Sciatic nerve (tissue), 2 donors: ENCODE measurements around the gene UVSSA. TPM values are rescaled to one million over a fixed set of nuclear protein-coding genes. Genes with fewer than 3 reads are reported as not detected.
A peak's percentile ranks its signal among the peaks of the same experiment; 100 is the strongest.
"Not testable (repeated sequence)": the region's sequence is repeated elsewhere in the genome, so short reads cannot be mapped to it uniquely, and the experiment has no call there.

ENCODE experiments used
- ATAC-seq: fragments of 200-7000 bp; cut with Tn5 transposase; one replicate; pipeline ENCODE4 v1.9.1; 2020; ENCODE audit warnings: mild to moderate bottlenecking, moderate library complexity
- DNase-seq: peaks from one replicate; pipeline ENCODE4 v3.0.0-alpha.2; 2020; ENCODE audit warnings: low spot score
- intact Hi-C: fragments of 100-400 bp; cut with DNase I; formaldehyde crosslinking; loops from one replicate; pipeline ENCODE4 v1.14.2; 2022
- total RNA-seq: library from RNA; stranded (reverse); fragmentation: NEBNext Ultra II Directional; extraction: Animal tissue kit (Norgen Biotek cat#: 25700); gene quantifications from one replicate; pipeline ENCODE4 v1.2.1, GENCODE V29; 2021
- donor health status: DM: no; HTN: no; CAD: no.
- donor health status: DM: no; HTN: no; CAD: no.

The UVSSA gene
- total RNA-seq, 1 donor from 2014 or later: 33.5 TPM

- intact Hi-C loops: no loop called here
- DNase-seq (peak; percentile 51), ATAC-seq (no peak)
Measured at GRCh38 chr4:1380368-1381151, 33.6 kb downstream of the UVSSA start.

DNA sequence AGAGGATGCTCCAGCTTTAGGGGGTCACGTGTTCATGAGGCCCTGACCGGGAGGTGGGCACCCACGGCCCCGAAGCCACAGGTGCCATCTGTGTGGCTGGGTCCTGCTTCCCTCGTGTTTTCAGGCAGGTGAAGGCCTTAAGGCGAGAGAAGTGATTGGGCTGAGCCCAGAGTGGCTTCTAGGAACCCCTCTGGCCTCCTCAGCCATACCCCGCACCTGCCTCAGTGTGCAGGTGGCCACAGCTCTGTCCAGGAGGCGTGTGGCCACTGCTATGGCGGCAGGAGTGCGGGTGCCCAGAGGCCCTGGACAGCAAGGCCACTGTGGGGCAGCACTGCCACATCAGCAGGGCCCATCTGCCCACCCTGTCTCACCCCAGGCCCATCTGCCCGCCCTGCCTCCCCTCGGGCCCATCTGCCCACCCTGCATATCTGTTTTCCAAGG, 34.2 kb downstream of the UVSSA start:
- ATAC-seq: no peak
- intact Hi-C loops: no loop called here
- peak; percentile 34 for DNase-seq

DNA sequence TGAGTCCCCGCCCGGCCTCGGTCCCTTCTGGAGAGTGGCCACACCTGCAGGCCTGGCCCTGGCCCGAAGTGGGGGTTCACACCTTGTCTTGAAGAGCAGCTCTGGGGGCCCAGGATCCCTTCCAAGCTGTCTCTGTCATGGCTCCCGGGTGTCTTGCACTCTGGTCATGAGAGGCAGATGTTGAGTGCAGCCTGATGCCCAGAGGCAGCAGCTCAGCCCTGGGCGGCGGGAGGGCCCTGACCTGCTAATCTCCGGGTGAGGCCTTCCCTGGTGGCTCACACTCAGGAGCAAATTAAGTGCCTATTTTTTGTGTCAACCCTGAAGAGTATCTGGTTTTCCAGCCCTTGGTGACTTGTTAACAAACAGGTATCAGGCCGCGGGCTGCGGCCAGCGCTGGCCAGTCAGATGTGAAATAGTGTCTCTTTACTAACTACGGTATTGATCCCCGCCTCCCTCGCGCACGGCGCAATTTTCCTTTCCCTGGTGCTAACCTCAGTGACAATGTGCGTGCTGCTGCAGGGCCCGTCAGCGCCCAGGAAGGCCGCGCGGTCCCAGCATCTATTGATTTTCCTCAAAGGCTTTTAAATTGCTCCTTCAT, 35.0 kb downstream of the UVSSA start:
- intact Hi-C loops: no loop called here
- peak; percentile 51 for DNase-seq
- ATAC-seq: no peak

DNA sequence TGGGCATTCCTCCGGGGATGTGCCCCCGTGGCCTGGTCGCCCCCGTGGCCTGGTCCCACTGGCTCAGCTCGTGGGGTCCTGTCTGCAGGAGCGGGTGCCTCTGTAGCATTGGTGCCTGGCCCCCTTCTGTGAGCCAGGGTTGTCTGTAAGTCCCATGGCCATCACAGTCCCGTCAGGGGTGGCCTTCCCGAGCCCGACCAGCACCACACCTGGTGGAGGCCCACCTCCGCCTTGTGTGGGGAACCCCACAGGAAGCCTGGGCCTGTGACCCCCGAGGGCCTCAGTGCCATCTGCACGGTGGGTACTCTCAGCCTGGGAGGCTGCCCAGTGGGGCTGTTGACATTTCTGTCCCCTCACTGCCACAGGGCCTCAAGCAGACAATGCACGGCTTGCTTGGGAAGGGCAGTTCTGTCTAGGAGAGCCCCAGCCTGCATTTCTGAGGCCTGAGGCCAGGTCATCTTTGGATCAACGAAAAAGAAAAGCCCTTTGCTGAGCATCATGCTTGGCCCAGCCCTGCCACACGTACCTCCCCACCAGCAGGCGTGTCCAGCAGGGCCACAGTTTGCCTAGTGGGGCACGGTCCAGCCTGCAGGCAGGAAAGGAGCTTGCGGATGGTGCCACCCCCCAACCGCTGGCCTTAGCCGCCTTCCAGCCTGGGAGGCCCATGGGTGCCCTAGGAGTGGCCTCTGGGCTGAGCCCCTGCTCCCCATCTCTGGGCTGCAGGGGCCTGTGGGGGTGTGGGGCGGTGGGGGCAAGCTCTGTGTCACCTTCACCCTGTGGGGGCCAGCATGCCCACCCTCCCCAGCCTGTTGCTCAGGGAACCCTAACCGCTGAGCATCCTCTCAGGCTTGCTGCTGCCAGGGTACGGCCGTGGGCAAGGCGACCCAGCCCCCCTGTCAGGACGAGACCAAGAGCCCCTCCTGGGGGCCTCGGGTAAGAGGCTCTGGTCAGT, 36.0 kb downstream of the UVSSA start:
- intact Hi-C loops: no loop called here
- DNase-seq: peak; percentile 47
- peak; percentile 21 for ATAC-seq

- ATAC-seq: no peak
- intact Hi-C loops: no loop called here
- DNase-seq: peak; percentile 53
Measured at GRCh38 chr4:1383728-1384591, 37.0 kb downstream of the UVSSA start.

DNA sequence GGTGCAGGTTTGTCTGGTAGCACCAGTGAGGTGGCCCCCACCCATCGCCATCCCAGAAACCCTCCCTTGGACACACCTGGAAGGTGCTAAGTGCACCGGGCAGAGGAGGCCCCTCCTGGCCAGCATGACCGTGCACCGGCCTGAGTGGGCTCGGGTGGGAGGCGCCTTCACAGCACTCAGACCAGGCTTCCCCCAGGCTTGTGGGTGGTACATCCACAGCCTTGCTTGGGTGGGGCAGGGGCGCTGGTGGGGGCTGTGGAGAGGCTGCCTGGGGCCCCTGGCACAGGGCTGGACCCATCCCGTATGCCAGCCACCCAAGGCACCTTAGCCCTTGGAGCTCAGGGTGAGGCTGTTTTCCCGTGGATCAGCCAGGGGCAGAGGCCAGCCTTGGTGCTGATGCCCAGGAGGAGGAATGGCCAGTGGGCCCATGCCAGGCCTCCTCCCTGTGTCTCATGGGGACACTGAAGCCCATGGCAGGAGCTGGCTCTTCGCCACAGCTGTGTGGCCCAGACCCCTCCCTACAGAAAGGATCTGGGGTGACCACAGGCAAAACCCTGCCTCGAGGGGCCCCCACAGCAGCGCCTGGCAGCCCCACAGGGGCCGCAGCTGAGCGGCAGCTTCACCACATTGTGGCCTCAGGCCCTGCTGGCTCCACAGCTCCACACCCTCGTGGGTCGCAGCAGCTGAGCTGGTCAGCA, 37.8 kb downstream of the UVSSA start:
- DNase-seq (peak; percentile 45), ATAC-seq (peak; percentile 34)
- intact Hi-C loops: no loop called here

DNA sequence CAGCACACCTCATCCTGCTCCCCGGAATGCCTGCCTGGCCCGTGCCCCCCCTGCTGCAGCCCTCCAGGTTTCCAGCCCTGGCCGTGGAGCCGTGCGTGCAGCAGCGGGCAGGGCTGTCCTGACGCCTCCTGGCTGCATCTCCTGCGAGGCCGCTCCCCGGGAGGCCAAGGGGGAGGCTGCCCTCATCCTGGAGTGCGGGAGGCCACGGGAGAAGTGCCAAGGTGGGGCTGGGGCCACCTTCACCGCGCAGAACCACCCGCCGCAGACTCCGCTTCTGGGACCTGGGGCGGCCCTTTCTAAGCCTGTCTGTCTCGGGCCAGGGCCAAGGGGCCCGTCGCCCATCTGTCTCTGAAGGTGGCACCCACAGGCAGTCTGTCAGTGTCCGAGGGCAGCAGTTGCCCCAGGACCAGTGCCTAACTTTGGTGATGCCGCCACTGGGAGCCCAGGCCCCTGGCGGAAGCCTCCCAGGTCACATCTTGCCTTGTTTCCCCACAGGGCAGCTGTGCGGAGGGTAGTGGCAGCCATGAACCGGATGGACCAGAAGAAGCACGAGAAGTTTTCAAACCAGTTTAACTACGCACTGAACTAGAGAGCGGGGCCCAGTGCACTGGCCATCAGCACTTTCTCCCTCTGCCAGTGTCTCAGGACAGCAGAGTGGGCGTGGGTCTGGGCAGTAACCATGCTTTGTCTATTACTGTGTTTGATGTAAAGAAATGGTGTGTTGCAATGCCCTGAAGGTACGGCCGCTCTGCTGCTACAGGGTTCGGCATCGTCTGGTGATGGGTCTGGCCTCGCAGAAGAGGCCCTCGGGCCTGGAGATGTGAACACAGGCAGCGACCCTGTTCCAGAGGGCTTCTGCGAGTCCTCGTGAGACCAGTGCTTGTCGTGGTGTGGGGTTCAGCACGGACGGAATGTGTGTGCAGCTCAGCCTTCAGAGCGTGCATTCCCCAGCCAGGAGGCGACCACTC, 38.6 kb downstream of the UVSSA start:
- DNase-seq: peak; percentile 50

GRCh38 chr4:1393363-1393762, 46.4 kb downstream of the UVSSA start:
- intact Hi-C loops, DNase-seq, ATAC-seq: not testable (repeated sequence)

More for the DNA sequence above, 38.6 kb downstream of the UVSSA start:
- intact Hi-C loops: no loop called here
- ATAC-seq: no peak

GRCh38 chr4:1393866-1394265, 46.9 kb downstream of the UVSSA start:
- DNase-seq (no peak), ATAC-seq (no peak)
- intact Hi-C loops: no loop called here

DNA sequence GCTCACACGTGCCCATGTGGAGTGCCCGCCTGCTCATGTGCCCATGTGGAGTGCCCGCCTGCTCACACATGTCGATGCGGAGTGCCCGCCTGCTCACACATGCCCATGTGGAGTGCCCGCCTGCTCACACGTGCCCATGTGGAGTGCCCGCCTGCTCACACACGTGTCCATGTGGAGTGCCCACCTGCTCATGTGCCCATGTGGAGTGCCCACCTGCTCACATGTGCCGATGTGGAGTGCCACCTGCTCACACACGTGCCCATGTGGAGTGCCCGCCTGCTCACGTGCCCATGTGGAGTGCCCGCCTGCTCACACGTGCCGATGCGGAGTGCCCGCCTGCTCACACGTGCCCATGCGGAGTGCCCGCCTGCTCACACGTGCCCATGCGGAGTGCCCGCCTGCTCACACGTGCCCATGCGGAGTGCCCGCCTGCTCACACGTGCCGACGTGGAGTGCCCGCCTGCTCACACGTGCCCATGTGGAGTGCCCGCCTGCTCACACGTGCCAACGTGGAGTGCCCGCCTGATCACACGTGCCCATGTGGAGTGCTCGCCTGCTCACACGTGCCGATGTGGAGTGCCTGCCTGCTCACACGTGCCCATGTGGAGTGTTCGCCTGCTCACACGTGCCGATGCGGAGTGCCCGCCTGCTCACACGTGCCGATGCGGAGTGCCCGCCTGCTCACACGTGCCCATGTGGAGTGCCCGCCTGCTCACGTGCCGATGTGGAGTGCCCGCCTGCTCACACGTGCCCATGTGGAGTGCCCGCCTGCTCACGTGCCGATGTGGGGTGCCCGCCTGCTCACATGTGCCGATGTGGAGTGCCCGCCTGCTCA, 47.8 kb downstream of the UVSSA start:
- ATAC-seq, intact Hi-C loops, DNase-seq: not testable (repeated sequence)

DNA sequence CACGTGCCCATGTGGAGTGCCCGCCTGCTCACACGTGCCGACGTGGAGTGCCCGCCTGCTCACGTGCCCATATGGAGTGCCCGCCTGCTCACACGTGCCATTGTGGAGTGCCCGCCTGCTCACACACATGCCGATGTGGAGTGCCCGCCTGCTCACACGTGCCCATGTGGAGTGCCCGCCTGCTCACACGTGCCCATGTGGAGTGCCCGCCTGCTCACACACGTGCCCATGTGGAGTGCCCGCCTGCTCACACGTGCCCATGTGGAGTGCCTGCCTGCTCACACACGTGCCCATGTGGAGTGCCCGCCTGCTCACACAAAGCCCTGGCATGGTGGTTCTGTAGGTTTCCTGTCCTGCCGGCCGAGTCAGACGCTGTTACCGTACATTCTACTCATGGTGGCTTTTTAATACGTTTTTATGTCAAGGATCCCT, 48.4 kb downstream of the UVSSA start:
- DNase-seq, ATAC-seq, intact Hi-C loops: not testable (repeated sequence)

DNA sequence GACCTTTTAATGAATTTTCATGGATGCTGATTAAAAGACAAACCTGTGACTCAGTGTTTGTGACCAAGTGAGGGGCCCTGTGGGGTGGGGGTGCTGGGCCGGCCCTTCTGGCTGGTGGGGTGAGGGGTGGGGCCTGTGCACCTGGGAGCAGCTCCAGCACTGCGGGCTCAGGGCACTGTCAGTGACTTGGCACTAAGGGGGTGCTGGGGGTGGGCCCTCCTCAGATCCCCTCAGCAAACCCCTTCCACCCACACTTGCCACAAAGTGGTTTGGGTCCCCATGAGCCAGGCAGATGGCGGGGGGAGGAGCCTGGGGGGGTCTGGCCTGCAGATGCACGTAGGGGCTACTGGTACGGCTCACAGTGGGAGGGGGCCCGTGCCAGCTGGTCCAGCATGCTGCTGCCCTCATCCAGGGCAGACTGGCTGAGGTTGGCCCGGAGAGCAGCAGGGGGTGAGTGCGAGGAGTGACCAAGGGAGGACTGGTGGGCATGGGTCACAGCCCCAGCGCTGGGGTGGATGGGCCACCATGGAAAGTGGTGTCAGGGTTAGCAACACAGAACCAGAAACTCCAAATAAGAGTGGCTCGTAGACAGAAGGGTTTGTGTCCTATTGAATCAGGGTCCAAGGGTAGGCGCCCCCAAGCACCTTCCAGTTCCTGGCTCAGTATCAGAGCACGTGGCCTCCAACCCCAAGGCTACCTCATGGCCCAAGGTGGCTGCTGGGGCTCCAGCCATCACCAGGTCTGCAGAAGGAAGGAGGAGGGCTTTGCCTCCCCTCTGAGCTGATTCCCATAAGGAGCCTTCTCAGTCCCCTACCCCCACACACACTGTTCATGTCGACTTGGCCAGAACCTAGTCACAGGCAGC, 49.2 kb downstream of the UVSSA start:
- ATAC-seq: no peak
- intact Hi-C loops: no loop called here
- peak; percentile 36 for DNase-seq

DNA sequence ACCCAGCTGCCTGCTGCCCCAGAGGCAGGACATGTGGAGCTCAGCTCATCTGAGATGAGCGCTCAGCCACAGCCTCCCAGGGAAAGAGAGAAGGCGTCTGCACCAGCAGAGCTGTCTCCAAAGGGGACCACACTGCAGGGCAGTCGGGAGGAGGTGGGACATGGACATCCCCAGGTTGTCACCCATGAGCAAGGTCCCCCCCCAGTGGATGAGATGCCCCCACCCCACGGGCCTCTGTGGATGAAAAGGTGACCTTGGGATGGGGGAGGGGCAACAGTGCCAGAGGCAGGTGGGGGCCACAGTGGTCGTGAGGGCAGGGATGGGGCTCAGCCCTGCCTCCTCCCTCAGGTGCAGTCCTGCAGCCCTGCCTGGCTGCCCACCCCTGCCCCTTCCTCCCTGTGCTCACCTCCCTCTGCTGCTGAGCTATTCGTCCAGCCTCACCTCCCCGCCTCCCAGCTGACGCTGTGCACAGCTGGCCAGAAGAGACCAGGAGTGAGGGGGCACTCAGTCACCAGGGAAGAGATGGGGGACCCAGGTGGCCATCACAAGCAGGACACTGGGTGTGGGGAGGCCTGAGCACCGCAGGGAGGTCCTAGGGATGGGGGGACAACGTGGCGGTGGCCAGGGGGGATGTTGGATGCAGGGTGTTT, 49.9 kb downstream of the UVSSA start:
- intact Hi-C loops: no loop called here
- no peak for ATAC-seq
- DNase-seq: peak; percentile 32

DNA sequence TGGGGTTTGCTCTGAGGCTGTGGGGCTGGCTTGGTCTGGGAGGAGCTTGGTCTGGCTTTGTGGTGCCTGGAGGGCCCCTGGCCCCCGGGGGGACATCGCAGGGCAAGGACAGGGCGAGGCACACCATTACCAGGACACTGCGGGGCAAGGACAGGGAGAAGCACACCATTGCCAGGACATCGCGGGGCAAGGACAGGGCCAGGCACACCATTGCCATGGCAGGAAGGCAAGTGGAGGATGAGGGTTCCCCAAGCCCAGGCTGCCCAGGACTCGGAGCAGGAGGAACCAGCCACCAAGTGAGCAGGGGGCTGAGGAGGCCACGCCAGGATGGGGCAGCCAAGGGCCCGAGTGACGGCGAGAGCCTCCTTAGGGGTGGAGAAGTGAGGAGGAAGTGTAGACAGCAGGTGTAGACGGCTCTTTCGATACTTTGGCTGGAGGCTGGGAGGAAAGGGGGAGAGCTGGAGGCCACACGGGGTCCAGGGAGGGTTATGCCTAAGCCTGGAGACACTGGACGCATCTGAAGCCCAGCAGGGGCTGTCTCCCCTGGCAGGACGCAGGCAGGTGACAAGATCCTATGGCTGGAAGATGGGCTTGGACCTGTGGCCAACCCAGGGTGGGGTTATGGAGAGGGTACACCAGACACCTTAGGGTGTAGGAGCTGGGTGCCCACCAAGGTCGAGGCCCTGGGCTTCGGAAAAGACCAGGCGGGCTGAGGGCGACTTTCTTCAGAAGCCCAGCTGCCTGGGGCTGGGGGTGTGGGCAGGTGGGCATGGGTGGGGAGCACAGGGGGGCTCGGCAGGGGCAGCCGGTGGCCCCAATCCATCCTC, 51.9 kb downstream of the UVSSA start:
- ATAC-seq: no peak
- intact Hi-C loops: no loop called here
- no peak for DNase-seq
